Naive thymus-derived CD4-positive, alpha-beta T cell (primary cell): ENCODE results near the gene OBP2B. TPM values are rescaled to one million over a fixed set of nuclear protein-coding genes. Genes with fewer than 3 reads are reported as not detected.
A peak's percentile ranks its signal among the peaks of the same experiment; 100 is the strongest.
"Not testable (repeated sequence)": the region's sequence is repeated elsewhere in the genome, so short reads cannot be mapped to it uniquely, and the experiment has no call there.

Experiments used
- ATAC-seq: fragments of 150-1000 bp; cut with Tn5 transposase; 2 replicates; pipeline ENCODE4 v1.10.0; 2021; ENCODE audit warnings: mild to moderate bottlenecking, moderate library complexity
- CTCF ChIA-PET: fragments of 350-600 bp; sonication (Branson Sonifier 250); formaldehyde crosslinking; loops from one replicate; lab custom pipeline; 2021; ENCODE audit warnings: antibody characterized with exemption; lab: Charles Lee
- POLR2A ChIA-PET: fragments of 350-600 bp; sonication (Branson Sonifier 250); formaldehyde crosslinking; loops from one replicate; lab custom pipeline; 2021; ENCODE audit warnings: antibody characterized with exemption, inconsistent platforms; lab: Charles Lee
- DNase-seq, 9 donors: peaks; one replicate each; pipeline versions ENCODE4 v3.0.0 to v3.0.0-alpha.2; 2020 to 2022; ENCODE audit warnings: mixed read lengths in 1 of 9
- H3K27ac ChIP-seq: one replicate; pipeline ENCODE4 v1.7.0; 2013; ENCODE audit warnings: mild to moderate bottlenecking, low read depth, low read length, moderate library complexity
- H3K27me3 ChIP-seq, 2 donors: one replicate each; pipeline ENCODE4 v1.7.0; 2013; ENCODE audit warnings: low read length in 2 of 2, mild to moderate bottlenecking in 2 of 2, moderate library complexity in 2 of 2; ENCODE audit not compliant: control insufficient read depth in 2 of 2, insufficient read depth in 2 of 2
- H3K36me3 ChIP-seq, 3 experiments: 1 replicate in 2 of 3; 2 replicates in 1 of 3; pipeline ENCODE4 v1.7.0; 2013; ENCODE audit warnings: low read length in 3 of 3, mild to moderate bottlenecking in 3 of 3, moderate library complexity in 1 of 3; ENCODE audit not compliant: insufficient read depth in 3 of 3, control insufficient read depth in 2 of 3
- H3K4me1 ChIP-seq, 2 donors: one replicate each; pipeline ENCODE4 v1.7.0; 2013; ENCODE audit warnings: low read length in 2 of 2, mild to moderate bottlenecking in 2 of 2, moderate library complexity in 1 of 2; ENCODE audit not compliant: control insufficient read depth in 2 of 2, insufficient read depth in 2 of 2
- H3K4me3 ChIP-seq: 2 replicates; pipeline ENCODE4 v1.7.0; 2013; ENCODE audit warnings: mild to moderate bottlenecking, low read length
- H3K9me3 ChIP-seq, 3 experiments: 1 replicate in 2 of 3; 2 replicates in 1 of 3; pipeline ENCODE4 v1.7.0; 2013; ENCODE audit warnings: low read length in 3 of 3; ENCODE audit not compliant: control insufficient read depth in 2 of 3
- H3K27ac Mint-ChIP-seq, 9 donors: one replicate each; pipeline ENCODE4 v1.8.0; 2020 to 2022; ENCODE audit warnings: mixed read lengths in 9 of 9, mild to moderate bottlenecking in 8 of 9, moderate library complexity in 5 of 9, inconsistent platforms in 2 of 9
- H3K27me3 Mint-ChIP-seq, 5 donors: one replicate each; pipeline ENCODE4 v1.8.0; 2021 to 2022; ENCODE audit warnings: mixed read lengths in 5 of 5, mild to moderate bottlenecking in 1 of 5
- H3K36me3 Mint-ChIP-seq, 5 donors: one replicate each; pipeline ENCODE4 v1.8.0; 2020 to 2022; ENCODE audit warnings: mixed read lengths in 5 of 5, mild to moderate bottlenecking in 3 of 5, inconsistent platforms in 1 of 5
- H3K4me1 Mint-ChIP-seq, 7 donors: one replicate each; pipeline ENCODE4 v1.8.0; 2020 to 2022; ENCODE audit warnings: mixed read lengths in 7 of 7, mild to moderate bottlenecking in 3 of 7, inconsistent platforms in 1 of 7
- H3K4me3 Mint-ChIP-seq, 10 donors: one replicate each; pipeline ENCODE4 v1.8.0; 2020 to 2022; ENCODE audit warnings: mild to moderate bottlenecking in 10 of 10, mixed read lengths in 10 of 10, moderate library complexity in 6 of 10, inconsistent platforms in 2 of 10
- H3K9me3 Mint-ChIP-seq, 11 donors: one replicate each; pipeline ENCODE4 v1.8.0; 2020 to 2022; ENCODE audit warnings: mixed read lengths in 11 of 11, mild to moderate bottlenecking in 4 of 11, inconsistent platforms in 1 of 11, moderate library complexity in 1 of 11
- intact Hi-C, 2 donors: fragments of 100-400 bp; cut with micrococcal nuclease; formaldehyde crosslinking; loops; one replicate each; pipeline ENCODE4 v1.15.1; 2023
- polyA plus RNA-seq, 2 donors: library from polyadenylated mRNA; unstranded; fragments of 300-500 nt; fragmentation: Illumina TruSeq; gene quantifications; one replicate each; pipeline ENCODE4 v1.2.3, GENCODE V29; 2021
- total RNA-seq, 6 experiments: library from RNA in 5 of 6; stranded (reverse) in 5 of 6; gene quantifications; 1 replicate in 5 of 6; 2 replicates in 1 of 6; pipeline ENCODE4 v1.2.3 and lab custom pipeline; 2021 to 2026

OBP2B gene, protein sequence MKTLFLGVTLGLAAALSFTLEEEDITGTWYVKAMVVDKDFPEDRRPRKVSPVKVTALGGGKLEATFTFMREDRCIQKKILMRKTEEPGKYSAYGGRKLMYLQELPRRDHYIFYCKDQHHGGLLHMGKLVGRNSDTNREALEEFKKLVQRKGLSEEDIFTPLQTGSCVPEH
- total RNA-seq = not detected
- polyA plus RNA-seq = not detected
- total RNA-seq (lab: John Stamatoyannopoulos, UW) = not detected

DNA sequence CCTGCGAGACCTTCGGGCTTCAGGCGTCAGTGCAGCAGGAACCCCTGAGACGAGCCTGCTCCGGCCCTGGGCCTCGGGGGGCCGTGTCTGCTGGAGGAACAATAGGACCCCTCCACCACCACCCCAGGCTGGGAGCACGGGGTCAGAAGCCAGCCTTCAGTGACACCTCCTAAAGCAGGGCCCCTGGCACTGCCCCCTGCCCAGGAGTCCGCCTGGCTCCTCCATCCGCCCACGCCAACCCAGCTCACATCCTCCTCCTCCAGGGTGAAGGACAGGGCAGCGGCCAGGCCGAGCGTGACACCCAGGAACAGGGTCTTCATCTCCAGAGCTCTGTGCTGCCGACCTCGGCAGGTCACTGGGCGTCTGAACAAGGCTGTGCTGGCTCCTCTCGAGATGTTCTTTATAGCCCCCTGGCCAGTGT, at the start of gene OBP2B:
Gene OBP2B (minus strand): TSS at position 371 of the 421 bp plus-strand sequence. CDS start 51 bp downstream, at position 320.
- H3K27me3 ChIP-seq, H3K4me3 Mint-ChIP-seq, intact Hi-C loops, H3K4me3 ChIP-seq, H3K4me1 ChIP-seq, H3K36me3 Mint-ChIP-seq, H3K9me3 ChIP-seq, H3K27ac Mint-ChIP-seq, H3K4me1 Mint-ChIP-seq, ATAC-seq, POLR2A ChIA-PET, CTCF ChIA-PET, H3K27ac ChIP-seq, H3K9me3 Mint-ChIP-seq, H3K36me3 ChIP-seq: not testable (repeated sequence)
- peak in 1 of 9 donors; percentile 10 for DNase-seq
- peaks cover 14 to 36% (median 33%) of the 10 kb centered on the region in 5 donors for H3K27me3 Mint-ChIP-seq

DNA sequence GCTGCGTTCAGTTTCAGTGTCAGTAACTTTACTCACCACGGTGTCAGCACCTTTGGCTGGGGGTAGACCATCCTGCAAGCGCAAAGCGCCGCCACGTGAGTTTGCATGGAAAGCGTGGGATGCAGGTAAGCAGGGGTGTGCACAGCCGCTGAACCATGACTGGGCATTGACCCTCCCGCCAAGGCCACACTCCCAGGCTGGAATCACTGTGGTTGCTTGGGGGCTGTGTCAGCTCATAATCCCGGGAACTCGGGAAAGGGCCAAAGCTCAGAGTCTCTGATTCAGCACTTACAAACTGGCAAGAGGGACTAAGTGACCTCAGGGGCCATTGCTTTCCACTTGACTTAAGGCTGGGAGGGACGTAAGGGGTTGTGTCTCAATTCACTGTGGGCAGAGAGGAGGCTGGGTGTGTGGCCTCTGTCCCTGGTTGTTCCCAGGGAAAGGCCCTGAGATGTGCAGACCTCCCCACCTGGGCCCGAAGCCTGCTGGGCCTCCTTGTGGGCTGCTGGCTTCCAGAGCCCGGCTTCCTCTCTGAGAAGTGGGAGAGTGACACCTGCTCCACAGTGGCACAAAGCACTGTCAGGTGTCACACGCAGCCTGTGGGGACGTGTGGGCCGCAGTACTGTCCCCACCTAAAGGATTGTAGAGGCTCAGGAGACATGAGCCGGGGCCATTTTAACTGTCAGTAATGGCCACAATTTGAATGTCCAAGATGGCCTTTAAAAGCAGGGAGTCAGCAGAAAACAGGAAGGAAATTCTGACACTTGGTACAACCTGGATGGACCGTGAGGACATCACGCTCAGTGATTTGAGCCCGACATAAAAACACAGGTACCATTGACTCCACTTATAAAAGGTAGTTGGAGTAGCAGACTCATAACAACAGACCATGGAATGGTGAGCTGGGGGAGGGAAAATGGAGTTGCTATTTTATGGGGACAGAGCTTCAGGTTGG, 49.3 kb upstream of the OBP2B start:
- CTCF ChIA-PET = no interaction called here
- H3K36me3 Mint-ChIP-seq = peaks cover 0 to 4% (median 0%) of the 10 kb centered on the region in 5 donors
- ATAC-seq = no peak
- H3K27me3 Mint-ChIP-seq = peaks cover 0 to 16% (median 0%) of the 10 kb centered on the region in 5 donors
- H3K27ac Mint-ChIP-seq = no peak overlapping the region
- Histone ChIP-seq H3K27ac (no peak overlapping the region), H3K9me3 (no peaks in the 10 kb centered on the region), H3K4me1 (no peaks in the 10 kb centered on the region), H3K4me3 (no peak overlapping the region), H3K27me3 (no peaks in the 10 kb centered on the region), H3K36me3 (no peaks in the 10 kb centered on the region)
- POLR2A ChIA-PET = no interaction called here
- H3K4me1 Mint-ChIP-seq = peaks cover 0 to 5% (median 0%) of the 10 kb centered on the region in 7 donors
- no peak overlapping the region for H3K4me3 Mint-ChIP-seq
- no peak for DNase-seq
- H3K9me3 Mint-ChIP-seq = no peaks in the 10 kb centered on the region
- intact Hi-C loops = no loop called here

DNA sequence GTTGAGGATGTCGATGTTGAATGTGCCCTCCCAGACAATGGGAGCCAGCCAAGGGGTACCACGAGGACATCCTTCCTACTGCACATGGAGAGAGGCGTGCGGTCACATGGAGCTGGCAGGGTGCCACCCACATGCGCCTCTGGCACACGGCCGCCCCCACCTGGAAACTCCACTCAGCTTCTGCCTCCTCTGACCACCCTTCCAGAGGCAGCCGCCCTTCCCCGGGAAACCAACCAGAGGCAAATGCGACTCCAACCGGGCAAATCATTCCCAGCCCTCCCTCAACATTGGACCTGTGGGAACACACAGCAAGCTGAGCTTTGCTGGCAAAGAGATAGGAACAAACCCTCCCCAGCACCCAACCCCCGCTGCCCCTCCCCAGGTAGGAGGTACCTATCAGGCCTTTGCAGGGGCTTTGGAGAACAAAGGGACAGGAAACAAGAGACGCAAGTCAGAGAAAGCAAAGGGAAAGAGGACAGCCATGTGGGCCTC, 48.5 kb upstream of the OBP2B start:
- Mint-ChIP-seq H3K36me3 (peaks cover 0 to 4% (median 0%) of the 10 kb centered on the region in 5 donors), H3K27me3 (peaks cover 0 to 14% (median 0%) of the 10 kb centered on the region in 5 donors), H3K4me1 (peaks cover 0 to 11% (median 0%) of the 10 kb centered on the region in 7 donors), H3K9me3 (no peaks in the 10 kb centered on the region), H3K27ac (no peak overlapping the region), H3K4me3 (no peak overlapping the region)
- CTCF ChIA-PET = no interaction called here
- Histone ChIP-seq H3K27ac (no peak overlapping the region), H3K27me3 (no peaks in the 10 kb centered on the region), H3K9me3 (no peaks in the 10 kb centered on the region), H3K36me3 (no peaks in the 10 kb centered on the region), H3K4me3 (no peak overlapping the region), H3K4me1 (no peaks in the 10 kb centered on the region)
- POLR2A ChIA-PET = no interaction called here
- intact Hi-C loops = no loop called here
- ATAC-seq (no peak), DNase-seq (no peak)

DNA sequence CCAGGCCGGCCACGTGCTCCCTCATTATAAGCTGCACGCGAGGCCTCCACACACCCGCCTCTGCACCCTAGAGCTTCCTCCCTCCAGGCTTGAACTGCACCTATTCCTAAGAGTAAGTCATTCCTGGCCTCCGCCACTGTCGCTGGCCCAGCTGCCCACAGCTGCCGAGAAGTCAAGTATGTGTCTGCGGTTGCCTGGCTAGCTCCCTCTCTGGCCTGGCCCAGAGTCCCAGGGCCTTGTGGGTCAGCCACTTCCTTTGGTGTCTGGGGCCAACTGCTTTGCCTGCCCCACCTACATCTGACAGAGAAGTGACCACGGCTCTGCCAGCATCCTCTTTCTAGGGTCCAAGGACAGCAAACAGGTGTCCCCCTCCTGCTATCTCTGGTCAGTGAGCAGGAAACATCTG, 47.6 kb upstream of the OBP2B start:
- no peaks in the 10 kb centered on the region for H3K27me3 ChIP-seq
- Mint-ChIP-seq H3K4me1 (peaks cover 0 to 11% (median 0%) of the 10 kb centered on the region in 7 donors), H3K27me3 (peaks cover 0 to 6% (median 0%) of the 10 kb centered on the region in 5 donors), H3K4me3 (no peak overlapping the region), H3K9me3 (no peaks in the 10 kb centered on the region), H3K27ac (no peak overlapping the region), H3K36me3 (peaks cover 0 to 4% (median 0%) of the 10 kb centered on the region in 5 donors)
- CTCF ChIA-PET = no interaction called here
- H3K27ac ChIP-seq = no peak overlapping the region
- no peaks in the 10 kb centered on the region for H3K36me3 ChIP-seq
- no peak for DNase-seq
- H3K9me3 ChIP-seq = no peaks in the 10 kb centered on the region
- H3K4me3 ChIP-seq = no peak overlapping the region
- ATAC-seq = peak; percentile 50
- no peaks in the 10 kb centered on the region for H3K4me1 ChIP-seq
- intact Hi-C loops = no loop called here
- POLR2A ChIA-PET = no interaction called here

DNA sequence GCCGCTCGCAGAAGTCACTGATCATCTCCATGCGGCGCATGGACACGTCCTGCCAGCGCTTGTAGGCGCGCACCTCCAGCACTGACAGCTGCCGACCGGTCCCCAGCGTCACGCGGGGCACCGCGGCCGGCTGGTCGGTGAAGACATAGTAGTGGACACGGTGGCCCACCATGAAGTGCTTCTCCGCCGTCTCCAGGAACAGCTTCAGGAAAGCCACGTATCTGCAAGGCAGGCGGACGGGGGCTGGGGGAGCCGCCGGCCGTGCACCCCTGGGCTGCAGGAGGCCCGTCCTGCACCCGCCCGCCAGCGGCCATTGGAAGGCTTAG, 47.0 kb upstream of the OBP2B start:
- no peak for DNase-seq
- H3K27me3 Mint-ChIP-seq = peaks cover 0 to 6% (median 0%) of the 10 kb centered on the region in 5 donors
- H3K4me3 Mint-ChIP-seq = no peak overlapping the region
- no peak for ATAC-seq
- Histone ChIP-seq H3K4me1 (no peaks in the 10 kb centered on the region), H3K27me3 (no peaks in the 10 kb centered on the region), H3K36me3 (no peaks in the 10 kb centered on the region), H3K4me3 (no peak overlapping the region), H3K27ac (no peak overlapping the region), H3K9me3 (no peaks in the 10 kb centered on the region)
- ChIA-PET CTCF (no interaction called here), POLR2A (no interaction called here)
- H3K36me3 Mint-ChIP-seq = peaks cover 0 to 4% (median 0%) of the 10 kb centered on the region in 5 donors
- intact Hi-C loops = no loop called here
- H3K4me1 Mint-ChIP-seq = peaks cover 0 to 11% (median 0%) of the 10 kb centered on the region in 7 donors
- H3K9me3 Mint-ChIP-seq = no peaks in the 10 kb centered on the region
- H3K27ac Mint-ChIP-seq = no peak overlapping the region

DNA sequence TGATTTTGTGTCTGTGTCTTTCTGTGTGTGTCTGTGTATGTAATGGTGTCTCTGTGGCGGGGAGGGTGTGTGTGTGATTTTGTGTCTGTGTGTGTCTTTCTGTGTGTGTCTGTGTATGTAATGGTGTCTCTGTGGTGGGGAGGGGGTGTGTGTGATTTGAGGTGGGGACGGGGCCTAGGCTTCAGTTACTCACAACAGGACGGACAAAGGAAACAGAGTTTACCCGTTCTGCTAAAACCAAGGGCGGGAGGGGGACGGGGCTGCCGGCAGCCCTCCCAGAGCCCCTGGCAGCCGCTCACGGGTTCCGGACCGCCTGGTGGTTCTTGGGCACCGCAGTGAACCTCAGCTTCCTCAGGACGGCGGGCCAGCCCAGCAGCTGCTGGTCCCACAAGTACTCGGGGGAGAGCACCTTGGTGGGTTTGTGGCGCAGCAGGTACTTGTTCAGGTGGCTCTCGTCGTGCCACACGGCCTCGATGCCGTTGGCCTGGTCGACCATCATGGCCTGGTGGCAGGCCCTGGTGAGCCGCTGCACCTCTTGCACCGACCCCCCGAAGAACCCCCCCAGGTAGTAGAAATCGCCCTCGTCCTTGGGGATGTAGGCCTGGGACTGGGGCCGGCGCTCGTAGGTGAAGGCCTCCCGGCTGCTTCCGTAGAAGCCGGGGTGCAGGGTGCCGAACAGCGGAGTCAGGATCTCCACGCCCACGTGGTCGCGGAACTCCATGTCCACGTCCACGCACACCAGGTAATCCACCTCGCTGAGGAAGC, 46.5 kb upstream of the OBP2B start:
- Histone ChIP-seq H3K4me3 (no peak overlapping the region), H3K36me3 (no peaks in the 10 kb centered on the region), H3K4me1 (no peaks in the 10 kb centered on the region), H3K9me3 (no peaks in the 10 kb centered on the region), H3K27me3 (peaks cover 0 to 1% of the 10 kb centered on the region in 2 donors), H3K27ac (no peak overlapping the region)
- intact Hi-C loops = no loop called here
- H3K4me3 Mint-ChIP-seq = no peak overlapping the region
- peaks cover 0 to 6% (median 0%) of the 10 kb centered on the region in 5 donors for H3K27me3 Mint-ChIP-seq
- POLR2A ChIA-PET = no interaction called here
- CTCF ChIA-PET = no interaction called here
- H3K9me3 Mint-ChIP-seq = no peaks in the 10 kb centered on the region
- no peak overlapping the region for H3K27ac Mint-ChIP-seq
- H3K36me3 Mint-ChIP-seq = peaks cover 0 to 3% (median 0%) of the 10 kb centered on the region in 5 donors
- ATAC-seq = no peak
- no peak for DNase-seq
- H3K4me1 Mint-ChIP-seq = peaks cover 0 to 11% (median 0%) of the 10 kb centered on the region in 7 donors
